Measurements from ENCODE around the gene AFF3.

Gene AFF3

DNA sequence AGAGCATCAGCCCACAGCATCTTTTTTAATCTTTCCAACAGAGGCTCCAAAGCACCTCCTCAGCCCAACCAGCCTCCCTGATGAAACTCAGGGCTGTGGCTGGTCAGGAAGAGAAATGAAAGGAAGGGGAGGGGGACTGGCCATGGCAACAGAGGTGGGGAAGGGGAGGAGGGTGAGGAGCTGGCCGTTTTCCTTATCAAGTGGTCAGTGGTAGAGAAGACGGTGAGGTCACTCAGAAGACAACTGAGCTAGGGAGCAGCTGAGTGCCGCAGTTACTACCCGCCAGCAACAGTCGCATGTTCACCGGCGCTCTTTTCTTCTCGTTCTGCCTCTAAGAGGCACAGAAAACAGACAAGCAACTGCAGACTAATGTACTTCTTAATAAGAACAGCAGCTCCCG, 97.4 kb downstream of the AFF3 start:
- ChIA-PET CTCF (interaction anchor here (1.3 to 6.8 kb wide), 3 partner anchors 8 to 14 kb away, joined by 3 to 24 read pairs (median 8); no protein-coding TSS in a partner anchor), POLR2A (no interaction called here)
- TF ChIP-seq, protein P1, sequence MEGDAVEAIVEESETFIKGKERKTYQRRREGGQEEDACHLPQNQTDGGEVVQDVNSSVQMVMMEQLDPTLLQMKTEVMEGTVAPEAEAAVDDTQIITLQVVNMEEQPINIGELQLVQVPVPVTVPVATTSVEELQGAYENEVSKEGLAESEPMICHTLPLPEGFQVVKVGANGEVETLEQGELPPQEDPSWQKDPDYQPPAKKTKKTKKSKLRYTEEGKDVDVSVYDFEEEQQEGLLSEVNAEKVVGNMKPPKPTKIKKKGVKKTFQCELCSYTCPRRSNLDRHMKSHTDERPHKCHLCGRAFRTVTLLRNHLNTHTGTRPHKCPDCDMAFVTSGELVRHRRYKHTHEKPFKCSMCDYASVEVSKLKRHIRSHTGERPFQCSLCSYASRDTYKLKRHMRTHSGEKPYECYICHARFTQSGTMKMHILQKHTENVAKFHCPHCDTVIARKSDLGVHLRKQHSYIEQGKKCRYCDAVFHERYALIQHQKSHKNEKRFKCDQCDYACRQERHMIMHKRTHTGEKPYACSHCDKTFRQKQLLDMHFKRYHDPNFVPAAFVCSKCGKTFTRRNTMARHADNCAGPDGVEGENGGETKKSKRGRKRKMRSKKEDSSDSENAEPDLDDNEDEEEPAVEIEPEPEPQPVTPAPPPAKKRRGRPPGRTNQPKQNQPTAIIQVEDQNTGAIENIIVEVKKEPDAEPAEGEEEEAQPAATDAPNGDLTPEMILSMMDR (IDR thresholded peaks at IDR 0.05; ENCODE audit: control extremely low read depth, extremely low read depth, low read depth, missing control alignments) = no peak

DNA sequence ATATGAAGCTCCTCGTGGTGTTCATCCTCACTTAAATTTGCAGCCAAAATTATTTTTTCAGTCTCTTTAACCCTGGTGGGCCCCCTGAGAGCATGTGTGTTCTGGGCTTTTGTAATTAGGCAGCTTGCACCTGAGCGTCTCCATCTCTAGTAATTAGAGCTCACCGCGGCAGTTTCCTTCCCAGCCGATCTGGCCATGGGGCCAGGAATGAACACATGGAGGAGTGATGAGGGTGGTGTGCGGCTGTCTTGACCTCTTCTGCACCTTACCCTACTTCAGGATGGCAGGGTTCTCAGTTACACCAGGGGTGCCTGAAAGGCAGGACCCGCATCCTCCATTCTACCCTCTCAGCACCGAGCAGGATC, 98.5 kb downstream of the AFF3 start:
- DNase-seq (ENCODE audit: extremely low spot score) = no peak
- TF ChIP-seq, protein P1 (IDR thresholded peaks at IDR 0.05; ENCODE audit: control extremely low read depth, extremely low read depth, low read depth, missing control alignments) = no peak
- POLR2A ChIA-PET = interaction anchor here (0.8 kb wide), 1 partner anchor 18 kb away, joined by 3 read pairs; no protein-coding TSS in a partner anchor

More for the DNA sequence above, 97.4 kb downstream of the AFF3 start:
- no peak for DNase-seq (ENCODE audit: extremely low spot score)

DNA sequence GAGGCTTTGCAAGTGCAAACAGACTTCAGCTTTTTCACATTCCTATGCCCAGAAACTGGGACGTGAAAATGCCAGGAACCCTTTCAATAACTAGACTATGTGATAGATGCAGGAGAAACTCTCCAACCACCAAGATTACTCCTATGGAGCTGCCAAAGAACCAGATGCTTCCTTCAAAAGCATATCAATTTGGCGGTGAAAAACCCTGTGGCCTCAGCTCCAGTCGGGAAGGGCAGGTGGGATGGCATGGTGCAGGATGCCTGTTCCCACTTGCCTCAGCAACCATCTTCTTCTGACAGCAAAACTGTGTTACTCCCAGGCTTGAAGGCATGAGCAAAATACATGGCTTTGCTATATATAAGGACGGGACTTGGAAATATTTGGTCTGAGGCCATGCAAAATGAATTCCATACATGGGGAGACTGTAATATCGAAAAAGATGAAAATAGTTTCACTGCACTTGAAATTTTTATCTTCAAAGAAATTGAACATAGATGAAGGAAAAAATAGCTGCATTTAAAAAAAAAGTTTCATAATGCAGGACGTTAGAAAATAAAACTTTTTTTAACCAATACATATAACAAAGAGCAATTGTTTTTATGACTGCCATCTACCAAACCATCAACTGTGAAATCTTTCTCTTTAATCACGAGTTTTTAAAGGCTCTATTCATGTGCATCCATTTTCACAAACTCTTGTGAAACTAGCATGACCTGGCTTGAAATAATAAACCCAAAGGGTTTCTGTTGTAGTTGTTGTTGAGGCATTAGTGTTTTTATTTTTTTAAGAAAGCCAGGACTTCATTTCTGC, 99.1 kb downstream of the AFF3 start:
- no peak for DNase-seq (ENCODE audit: extremely low spot score)
- ChIA-PET POLR2A (interaction anchor here (0.8 kb wide), 1 partner anchor 19 kb away, joined by 3 read pairs; no protein-coding TSS in a partner anchor), CTCF (interaction anchor here (1.1 to 6.8 kb wide), 4 partner anchors 9 to 66 kb away, joined by 3 to 24 read pairs (median 6); no protein-coding TSS in a partner anchor)
- TF ChIP-seq, protein P1 (IDR thresholded peaks at IDR 0.05; ENCODE audit: control extremely low read depth, extremely low read depth, low read depth, missing control alignments) = no peak

More for the DNA sequence above, 98.5 kb downstream of the AFF3 start:
- CTCF ChIA-PET = interaction anchor here (1.2 to 6.8 kb wide), 4 partner anchors 9 to 67 kb away, joined by 3 to 24 read pairs (median 6); no protein-coding TSS in a partner anchor

DNA sequence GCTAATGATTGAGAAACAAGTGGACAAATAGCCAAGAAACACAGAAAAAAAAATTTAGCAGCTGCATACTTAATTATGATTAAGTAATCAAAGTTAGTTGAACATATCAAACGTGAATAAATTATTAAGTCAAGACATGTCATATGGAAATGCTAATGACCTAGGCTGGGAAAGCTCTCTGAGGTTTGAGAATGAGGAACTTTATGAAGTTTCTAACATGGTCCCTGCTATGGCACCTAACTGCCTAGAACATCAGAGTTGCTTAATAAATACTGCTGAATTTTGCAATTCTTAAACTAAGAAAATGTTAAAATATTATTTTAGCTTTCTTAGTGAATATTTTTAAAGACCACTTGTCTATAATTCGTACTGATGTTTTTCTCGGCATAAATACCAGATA, 99.8 kb downstream of the AFF3 start:
- TF ChIP-seq, protein P1 (IDR thresholded peaks at IDR 0.05; ENCODE audit: control extremely low read depth, extremely low read depth, low read depth, missing control alignments) = no peak
- DNase-seq (ENCODE audit: extremely low spot score) = no peak
- ChIA-PET CTCF (interaction anchor here (0.8 to 6.8 kb wide), 4 partner anchors 10 to 24 kb away, joined by 3 to 24 read pairs (median 8); no protein-coding TSS in a partner anchor), POLR2A (no interaction called here)

DNA sequence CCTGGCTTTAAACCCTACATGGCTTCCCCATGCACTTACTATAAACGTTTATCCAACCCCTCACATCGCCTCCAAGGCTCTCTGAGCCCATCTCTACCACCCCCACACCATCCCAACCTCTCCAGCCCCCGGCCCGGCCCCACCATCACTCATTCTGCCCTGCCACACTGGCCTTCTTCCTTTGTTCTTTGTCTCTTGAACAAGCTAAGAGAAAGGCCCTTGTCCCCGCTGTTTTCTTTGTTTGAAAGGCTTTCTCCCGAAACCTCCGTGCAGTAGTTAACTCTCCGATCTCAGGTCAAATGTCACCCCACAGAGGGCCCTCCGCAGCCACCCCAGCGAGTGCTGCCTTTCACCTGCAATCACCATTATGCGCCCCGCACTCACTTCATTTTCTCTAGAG, 100.4 kb downstream of the AFF3 start:
- TF ChIP-seq, protein P1 (IDR thresholded peaks at IDR 0.05; ENCODE audit: control extremely low read depth, extremely low read depth, low read depth, missing control alignments) = no peak
- no peak for DNase-seq (ENCODE audit: extremely low spot score)
- POLR2A ChIA-PET = no interaction called here
- CTCF ChIA-PET = interaction anchor here (0.8 to 6.8 kb wide), 3 partner anchors 11 to 21 kb away, joined by 3 to 24 read pairs (median 13); no protein-coding TSS in a partner anchor

DNA sequence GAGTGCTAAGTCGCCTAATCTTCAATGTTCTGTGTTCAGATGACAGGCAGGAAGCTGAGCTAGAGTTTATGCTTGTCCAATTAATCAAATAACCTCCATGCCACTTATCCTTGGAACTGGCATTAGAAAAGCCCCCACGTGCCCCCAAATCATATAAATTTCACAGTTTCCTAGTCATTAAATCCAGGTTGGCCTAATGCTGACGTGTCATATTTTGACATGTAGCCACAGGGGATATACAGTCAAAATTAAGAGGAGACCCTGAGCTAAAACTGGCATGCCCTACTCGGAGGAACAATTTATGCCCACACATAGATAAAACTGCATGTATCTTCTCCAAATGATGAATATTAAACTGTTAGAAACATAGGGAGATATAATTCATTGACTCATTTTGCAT, 101.0 kb downstream of the AFF3 start:
- POLR2A ChIA-PET = no interaction called here
- DNase-seq (ENCODE audit: extremely low spot score) = no peak
- TF ChIP-seq, protein P1 (IDR thresholded peaks at IDR 0.05; ENCODE audit: control extremely low read depth, extremely low read depth, low read depth, missing control alignments) = no peak
- CTCF ChIA-PET = interaction anchor here (3.6 to 6.8 kb wide), 2 partner anchors 11 kb away, joined by 13 to 24 read pairs; no protein-coding TSS in a partner anchor
